Amniotic epithelial cell (primary cell): ENCODE results near the gene ACSM5.

Experiments
- DNase-seq: peaks from one replicate; pipeline ENCODE4 v3.0.0-alpha.2; 2010; ENCODE audit warnings: low read depth

Gene ACSM5, protein sequence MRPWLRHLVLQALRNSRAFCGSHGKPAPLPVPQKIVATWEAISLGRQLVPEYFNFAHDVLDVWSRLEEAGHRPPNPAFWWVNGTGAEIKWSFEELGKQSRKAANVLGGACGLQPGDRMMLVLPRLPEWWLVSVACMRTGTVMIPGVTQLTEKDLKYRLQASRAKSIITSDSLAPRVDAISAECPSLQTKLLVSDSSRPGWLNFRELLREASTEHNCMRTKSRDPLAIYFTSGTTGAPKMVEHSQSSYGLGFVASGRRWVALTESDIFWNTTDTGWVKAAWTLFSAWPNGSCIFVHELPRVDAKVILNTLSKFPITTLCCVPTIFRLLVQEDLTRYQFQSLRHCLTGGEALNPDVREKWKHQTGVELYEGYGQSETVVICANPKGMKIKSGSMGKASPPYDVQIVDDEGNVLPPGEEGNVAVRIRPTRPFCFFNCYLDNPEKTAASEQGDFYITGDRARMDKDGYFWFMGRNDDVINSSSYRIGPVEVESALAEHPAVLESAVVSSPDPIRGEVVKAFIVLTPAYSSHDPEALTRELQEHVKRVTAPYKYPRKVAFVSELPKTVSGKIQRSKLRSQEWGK

GRCh38 chr16:20409398-20410120, at the start of gene ACSM5:
Gene ACSM5 (plus strand): TSS chr16:20409534. CDS start chr16:20411485, 1,951 bp downstream.
- DNase-seq: no peak

- no peak for DNase-seq
Measured at GRCh38 chr16:20359997-20360396, 49.3 kb upstream of the ACSM5 start.

GRCh38 chr16:20363191-20363590, 46.1 kb upstream of the ACSM5 start:
- no peak for DNase-seq

- no peak for DNase-seq
Measured at GRCh38 chr16:20364051-20364450, 45.3 kb upstream of the ACSM5 start.

DNA sequence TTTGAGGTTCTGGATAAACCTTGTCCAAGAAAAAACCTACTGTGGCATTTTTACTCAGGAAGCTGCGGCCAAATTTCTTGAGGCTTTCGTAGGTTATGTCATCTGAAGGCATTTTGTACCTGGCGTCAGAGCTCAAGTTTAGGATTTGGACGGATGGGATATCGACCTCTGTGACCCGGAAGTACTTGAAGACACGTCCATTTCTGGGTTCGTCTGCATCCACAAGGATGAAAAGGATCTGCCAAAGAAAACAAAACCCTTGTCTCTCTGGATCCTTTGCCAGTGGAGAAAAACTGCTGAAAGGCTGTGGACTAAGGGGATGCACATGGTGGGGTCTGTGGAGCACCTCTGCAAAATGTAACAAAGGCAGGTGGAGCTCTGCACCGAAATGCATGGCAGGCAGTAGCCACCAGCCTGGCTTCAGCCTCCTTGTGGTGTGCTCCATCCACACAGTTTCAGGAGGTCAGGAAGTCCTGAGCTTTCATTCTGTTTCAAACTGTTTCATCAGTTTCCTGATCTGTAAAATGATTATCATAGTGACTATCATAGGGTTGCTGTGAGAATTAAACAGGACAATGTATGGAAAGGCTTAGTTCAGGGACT, 39.8 kb upstream of the ACSM5 start:
- no peak for DNase-seq

GRCh38 chr16:20372701-20373100, 36.6 kb upstream of the ACSM5 start:
- no peak for DNase-seq

- DNase-seq: no peak
Measured at GRCh38 chr16:20377181-20377580, 32.2 kb upstream of the ACSM5 start.

- no peak for DNase-seq
Measured at GRCh38 chr16:20380782-20381181, 28.6 kb upstream of the ACSM5 start.

DNA sequence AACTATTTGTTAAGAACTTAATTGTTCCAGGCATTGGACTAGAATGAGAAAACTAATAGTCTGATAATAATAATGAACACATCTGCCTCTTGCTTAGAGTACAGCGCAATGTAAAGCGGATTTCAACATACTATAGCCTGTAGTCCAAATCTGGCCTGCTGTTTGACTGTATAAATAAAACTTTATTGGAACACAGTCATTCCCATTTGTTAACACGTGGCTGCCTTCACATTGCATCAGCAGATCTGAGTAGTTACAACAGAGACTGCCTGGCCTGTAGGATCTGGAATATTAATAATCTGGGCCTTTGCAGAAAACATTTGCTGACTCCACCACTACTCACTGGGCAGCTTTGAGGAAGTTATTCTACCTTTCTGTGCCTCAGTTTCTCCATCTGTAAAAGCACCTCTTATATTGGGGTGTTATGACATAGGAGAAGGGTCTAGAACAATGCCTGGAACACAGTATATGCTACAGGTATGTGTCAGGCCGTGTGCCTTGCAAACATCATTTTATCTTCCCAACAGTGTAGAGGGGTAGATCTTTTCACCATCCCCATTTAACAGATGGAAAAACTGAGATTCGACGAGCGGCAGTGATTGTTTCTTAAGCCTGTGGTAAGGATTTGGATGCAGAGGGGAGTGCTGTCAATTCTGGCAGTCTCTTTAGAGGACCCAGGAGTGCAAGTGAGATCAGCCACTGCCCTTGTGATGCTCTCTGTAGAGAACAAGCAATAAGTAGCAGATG, 27.0 kb upstream of the ACSM5 start:
- DNase-seq: no peak

GRCh38 chr16:20383106-20384029, 26.0 kb upstream of the ACSM5 start:
- peak; percentile 45 for DNase-seq

- peak; percentile 13 for DNase-seq
Measured at GRCh38 chr16:20385844-20386832, 23.2 kb upstream of the ACSM5 start.

GRCh38 chr16:20387978-20388377, 21.4 kb upstream of the ACSM5 start:
- DNase-seq: no peak

GRCh38 chr16:20388854-20389253, 20.5 kb upstream of the ACSM5 start:
- DNase-seq: no peak

DNA sequence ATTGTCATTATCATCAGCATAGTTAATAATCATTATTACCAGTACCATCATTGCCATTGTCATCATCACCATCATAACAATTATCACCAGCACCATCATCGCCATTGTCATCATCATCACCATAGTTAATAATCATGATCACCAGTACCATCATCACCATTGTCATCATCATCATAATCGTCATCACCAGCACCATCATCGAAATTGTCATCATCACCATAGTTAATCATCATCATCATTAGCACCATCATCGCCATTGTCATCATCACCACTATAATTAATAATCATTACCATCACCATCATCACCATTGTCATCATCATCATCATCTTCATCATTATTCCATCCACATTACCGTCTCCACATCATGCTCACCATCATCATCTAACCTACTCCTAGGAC, 18.3 kb upstream of the ACSM5 start:
- DNase-seq: no peak

- DNase-seq: no peak
Measured at GRCh38 chr16:20393801-20394577, 15.3 kb upstream of the ACSM5 start.

GRCh38 chr16:20395946-20396345, 13.4 kb upstream of the ACSM5 start:
- no peak for DNase-seq

GRCh38 chr16:20396846-20397467, 12.4 kb upstream of the ACSM5 start:
- no peak for DNase-seq

DNA sequence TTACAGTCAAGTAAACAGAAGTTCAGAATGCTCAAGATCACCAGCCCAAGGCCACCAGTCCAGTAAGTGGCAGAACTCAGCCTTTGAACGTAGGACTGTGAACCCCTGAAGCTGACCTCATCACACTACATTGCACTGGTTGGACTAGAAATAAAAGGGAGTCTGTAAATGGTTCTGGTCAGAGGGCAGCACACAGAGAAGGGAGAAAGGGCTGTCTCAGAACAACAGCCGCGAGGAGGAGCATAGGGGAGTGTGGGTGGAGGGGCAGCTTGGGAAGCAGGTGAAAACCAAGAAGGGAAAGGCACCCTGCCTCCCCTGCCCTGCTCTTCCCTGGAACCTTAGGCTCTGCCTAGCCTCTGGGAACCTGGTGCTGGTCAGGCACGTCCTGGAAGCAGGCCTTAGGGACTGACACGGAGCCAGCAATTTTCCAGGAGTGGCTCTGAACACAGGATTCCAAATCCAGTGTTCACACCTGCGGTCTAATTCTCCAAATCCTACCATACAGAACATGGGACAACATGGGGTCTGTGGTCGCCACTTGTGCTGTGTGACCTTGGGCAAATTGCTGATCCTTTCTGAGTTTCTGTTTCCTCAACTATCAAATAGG, 11.8 kb upstream of the ACSM5 start:
- no peak for DNase-seq
